Vagina (tissue), 2 donors: Measurements from ENCODE around the gene SULT1B1. TPM values are rescaled to one million over a fixed set of nuclear protein-coding genes. Genes with fewer than 3 reads are reported as not detected.

Experiments used
- DNase-seq, 2 donors: peaks; one replicate each; pipeline ENCODE4 v3.0.0-alpha.2; 2017; ENCODE audit errors: extremely low spot score in 2 of 2
- H3K27ac ChIP-seq: fragments of 200-600 bp; sonication (generic); one replicate; pipeline ENCODE4 v1.5.1; 2019
- H3K27me3 ChIP-seq: fragments of 200-600 bp; sonication (generic); one replicate; pipeline ENCODE4 v1.5.1; 2019
- H3K36me3 ChIP-seq, 2 donors: fragments of 200-600 bp; sonication (generic); one replicate each; pipeline ENCODE4 v1.5.1; 2017 to 2019
- H3K4me1 ChIP-seq: fragments of 200-600 bp; sonication (generic); one replicate; pipeline ENCODE4 v1.5.1; 2019
- H3K4me3 ChIP-seq, 2 donors: fragments of 200-600 bp; sonication (generic); 1 replicate in 1 of 2; 2 replicates in 1 of 2; pipeline ENCODE4 v1.5.1; 2016 to 2019
- H3K9me3 ChIP-seq: fragments of 200-600 bp; sonication (generic); one replicate; pipeline ENCODE4 v1.5.1; 2019
- CTCF ChIP-seq, 3 experiments: fragments of 450-650 bp in 2 of 3; fragments of 200-600 bp in 1 of 3; sonication (generic) in 1 of 3; IDR thresholded peaks; one replicate each; pipeline ENCODE4 v1.5.1; 2017 to 2019; ENCODE audit warnings: antibody characterized with exemption in 3 of 3, mild to moderate bottlenecking in 2 of 3, moderate library complexity in 2 of 3
- POLR2A ChIP-seq, 2 donors: fragments of 450-650 bp; IDR thresholded peaks; one replicate each; pipeline ENCODE4 v1.6.1; 2017; ENCODE audit warnings: antibody characterized with exemption in 2 of 2, mild to moderate bottlenecking in 2 of 2, moderate library complexity in 2 of 2
- POLR2AphosphoS5 ChIP-seq, 2 donors: sonication (generic); formaldehyde crosslinking; IDR thresholded peaks; one replicate each; pipeline ENCODE4 v1.9.0; 2017; ENCODE audit warnings: antibody characterized with exemption in 2 of 2, mild to moderate bottlenecking in 2 of 2, low read depth in 1 of 2; ENCODE audit not compliant: insufficient read depth in 1 of 2
- intact Hi-C: fragments of 100-400 bp; cut with DNase I; formaldehyde crosslinking; loops from one replicate; pipeline ENCODE4 v1.15.1; 2023
- total RNA-seq: library from RNA; depleted of rRNA; stranded (reverse); fragments of >200 nt; gene quantifications from one replicate; pipeline ENCODE4 v1.2.3, GENCODE V29; 2016

Gene SULT1B1
- total RNA-seq, 1 donor from 2014 or later: 1.7 TPM

DNA sequence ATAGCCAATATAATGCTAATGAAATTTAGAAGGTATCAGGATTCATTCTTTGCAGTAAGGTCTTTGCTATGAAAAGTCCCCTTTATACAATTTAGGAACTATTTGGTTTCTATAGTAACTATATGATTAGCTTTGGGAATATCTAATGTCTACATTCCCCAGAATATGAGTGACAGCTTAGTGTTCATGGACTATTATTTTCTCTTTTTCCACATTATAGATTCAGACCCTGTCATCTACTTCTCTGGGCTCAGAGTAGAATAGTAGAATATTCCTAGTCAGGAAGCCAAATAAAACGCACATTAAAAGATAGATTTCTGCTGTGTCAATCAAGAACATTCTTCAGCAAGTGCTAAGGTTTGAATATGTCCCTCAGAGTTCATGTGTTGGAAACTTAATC, 26.1 kb upstream of the SULT1B1 start:
- Histone ChIP-seq H3K36me3 (no peaks in the 10 kb centered on the region), H3K27ac (no peak overlapping the region), H3K4me1 (no peaks in the 10 kb centered on the region), H3K27me3 (no peaks in the 10 kb centered on the region), H3K9me3 (no peaks in the 10 kb centered on the region), H3K4me3 (no peak overlapping the region)
- intact Hi-C loops: no loop called here
- no peak for DNase-seq
- TF ChIP-seq POLR2AphosphoS5 (IDR thresholded peaks at IDR 0.05; ENCODE audit: insufficient read depth in 1 of 2, low read depth in 1 of 2) (no peak), CTCF (IDR thresholded peaks at IDR 0.05) (no peak), POLR2A (IDR thresholded peaks at IDR 0.05) (no peak)

DNA sequence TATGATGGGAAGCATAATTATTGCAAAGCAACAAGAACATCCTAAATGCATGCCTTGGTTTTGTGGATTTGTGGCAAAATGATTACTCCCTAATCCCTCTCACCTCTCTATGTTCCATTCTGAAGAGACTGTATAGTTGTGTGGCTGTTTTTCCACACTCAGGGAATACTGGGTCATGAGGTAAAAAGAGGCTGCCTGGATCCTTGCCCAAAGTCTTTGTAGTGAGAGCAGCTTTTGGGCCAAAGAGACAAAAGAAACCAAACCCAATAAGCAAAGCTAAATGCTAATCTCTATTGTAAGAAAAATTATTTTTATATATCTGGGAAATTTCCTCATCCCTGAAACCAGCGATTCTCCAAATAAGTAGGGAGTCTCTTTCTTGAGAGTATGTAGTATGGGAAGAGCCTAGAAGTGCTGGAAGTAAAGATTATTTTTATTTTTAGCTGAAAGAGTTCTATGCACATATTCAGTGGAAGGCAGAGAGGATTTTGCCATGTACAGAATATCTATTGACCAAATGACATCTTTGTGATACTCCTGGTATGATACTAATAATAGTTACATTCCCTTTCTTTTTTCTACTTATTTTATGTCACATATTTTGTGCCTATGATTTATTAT, 24.9 kb upstream of the SULT1B1 start:
- intact Hi-C loops: no loop called here
- Histone ChIP-seq H3K27me3 (no peaks in the 10 kb centered on the region), H3K4me3 (no peak overlapping the region), H3K36me3 (no peaks in the 10 kb centered on the region), H3K9me3 (no peaks in the 10 kb centered on the region), H3K27ac (no peak overlapping the region), H3K4me1 (no peaks in the 10 kb centered on the region)
- DNase-seq: no peak
- TF ChIP-seq POLR2AphosphoS5 (IDR thresholded peaks at IDR 0.05; ENCODE audit: insufficient read depth in 1 of 2, low read depth in 1 of 2): no peak
- TF ChIP-seq POLR2A (IDR thresholded peaks at IDR 0.05): no peak
- TF ChIP-seq CTCF (IDR thresholded peaks at IDR 0.05): no peak

DNA sequence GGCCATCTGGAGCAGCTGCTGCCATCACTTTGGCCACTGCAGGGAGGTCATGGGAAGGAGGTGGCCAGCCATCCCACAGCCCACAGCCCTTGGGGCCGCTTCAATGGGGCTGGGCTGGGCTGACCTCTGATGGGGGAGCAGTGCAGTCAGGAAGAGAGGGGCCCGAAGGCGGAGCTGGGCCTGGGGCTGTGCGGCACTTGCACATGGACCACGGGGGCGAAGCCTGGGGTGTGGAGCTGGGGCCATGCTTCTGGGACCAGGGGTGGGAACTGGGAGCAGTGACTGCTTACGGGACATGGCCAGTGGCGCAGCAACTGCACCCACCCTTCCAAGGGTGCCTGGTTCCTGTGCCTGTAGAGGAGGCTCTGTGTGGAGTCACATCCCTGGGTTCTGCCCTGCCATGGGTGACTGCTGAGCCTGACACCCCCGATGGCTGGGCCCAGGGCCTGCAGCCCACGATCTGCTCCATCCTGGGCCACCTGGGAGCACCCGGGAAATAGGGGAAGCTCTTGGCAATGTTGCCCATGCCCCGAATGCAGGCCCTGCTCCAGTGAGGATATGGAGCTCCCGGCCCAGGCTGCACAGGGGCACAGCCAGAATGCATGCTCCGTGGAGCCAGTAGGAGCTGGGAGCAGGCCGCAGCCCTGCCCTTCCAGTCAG, 22.4 kb upstream of the SULT1B1 start:
- Histone ChIP-seq H3K27me3 (no peaks in the 10 kb centered on the region), H3K27ac (no peak overlapping the region), H3K4me1 (no peaks in the 10 kb centered on the region), H3K36me3 (no peaks in the 10 kb centered on the region), H3K9me3 (no peaks in the 10 kb centered on the region), H3K4me3 (no peak overlapping the region)
- intact Hi-C loops: no loop called here
- no peak for TF ChIP-seq POLR2AphosphoS5 (IDR thresholded peaks at IDR 0.05; ENCODE audit: insufficient read depth in 1 of 2, low read depth in 1 of 2)
- no peak for TF ChIP-seq POLR2A (IDR thresholded peaks at IDR 0.05)
- no peak for TF ChIP-seq CTCF (IDR thresholded peaks at IDR 0.05)
- DNase-seq: no peak

DNA sequence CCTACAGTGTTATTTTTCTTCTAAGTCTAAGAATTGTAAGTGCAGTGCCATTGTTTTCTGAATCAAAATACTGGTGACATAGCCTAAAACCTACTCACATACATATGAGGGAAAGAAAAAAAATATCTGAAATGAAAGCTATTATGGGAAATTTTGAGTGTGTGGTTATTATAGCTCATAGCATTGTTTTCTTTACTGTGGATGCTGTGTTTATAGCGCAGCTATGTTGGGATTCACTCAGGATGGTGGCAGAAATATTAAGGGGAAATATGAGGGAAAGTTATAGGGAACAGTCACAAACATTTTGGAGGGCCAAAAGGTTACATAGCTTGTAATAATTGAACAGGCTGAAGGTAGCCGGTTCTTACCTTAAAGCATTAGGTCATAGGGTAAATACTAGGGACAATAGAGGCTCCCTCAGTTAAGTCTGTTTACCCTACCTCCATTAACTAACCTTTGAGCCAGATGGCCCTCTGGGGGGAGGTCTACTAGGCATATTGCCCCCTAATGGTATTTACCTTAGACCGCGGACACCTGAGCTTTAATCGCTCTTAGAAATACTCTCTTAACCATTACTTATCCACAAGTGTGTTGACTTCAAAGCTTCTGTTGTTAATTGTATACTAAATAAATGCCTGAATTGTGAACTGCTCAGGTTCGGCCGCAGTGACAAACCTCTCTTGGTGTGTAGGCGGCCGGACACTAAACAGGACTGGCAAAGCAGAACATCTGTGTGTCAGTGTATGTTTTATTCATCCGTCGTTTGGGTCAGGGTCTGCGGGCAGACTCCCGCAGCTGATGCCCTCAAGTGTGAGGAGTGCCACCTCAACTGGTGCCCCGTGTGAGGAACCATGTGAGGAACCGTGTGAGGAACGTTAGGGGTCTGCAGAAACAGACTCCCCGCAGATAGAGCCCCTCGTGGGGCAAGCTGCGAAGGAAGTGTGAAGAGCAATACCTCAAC, 21.3 kb upstream of the SULT1B1 start:
- no peaks in the 10 kb centered on the region for H3K4me1 ChIP-seq
- no peaks in the 10 kb centered on the region for H3K27me3 ChIP-seq
- no peak overlapping the region for H3K4me3 ChIP-seq
- H3K36me3 ChIP-seq: no peaks in the 10 kb centered on the region
- H3K9me3 ChIP-seq: no peaks in the 10 kb centered on the region
- H3K27ac ChIP-seq: no peak overlapping the region
- intact Hi-C loops: no loop called here
- TF ChIP-seq POLR2AphosphoS5 (IDR thresholded peaks at IDR 0.05; ENCODE audit: insufficient read depth in 1 of 2, low read depth in 1 of 2): no peak
- no peak for DNase-seq

DNA sequence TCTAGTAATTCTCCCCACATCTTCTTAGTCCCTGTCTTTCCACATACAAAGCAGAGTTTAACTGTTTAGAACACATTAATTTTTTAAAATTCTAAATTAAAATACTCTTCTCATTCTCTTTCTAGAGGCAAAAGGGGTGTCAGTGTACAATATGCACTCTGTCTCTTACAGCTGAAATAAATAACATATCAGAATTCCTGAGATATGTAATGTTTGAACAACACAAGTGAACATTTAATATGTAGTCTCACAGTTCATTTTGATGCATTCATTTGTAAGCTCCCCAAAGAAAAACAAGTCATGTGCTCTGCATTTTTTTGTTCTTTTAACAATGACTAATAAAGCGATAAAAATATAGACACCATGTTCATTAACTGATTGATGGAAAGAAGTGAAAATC, 19.7 kb upstream of the SULT1B1 start:
- H3K4me3 ChIP-seq: no peak overlapping the region
- TF ChIP-seq CTCF (IDR thresholded peaks at IDR 0.05): no peak
- no peak for TF ChIP-seq POLR2AphosphoS5 (IDR thresholded peaks at IDR 0.05; ENCODE audit: insufficient read depth in 1 of 2, low read depth in 1 of 2)
- no peak for TF ChIP-seq POLR2A (IDR thresholded peaks at IDR 0.05)
- no peaks in the 10 kb centered on the region for H3K27me3 ChIP-seq
- H3K9me3 ChIP-seq: no peaks in the 10 kb centered on the region
- no peaks in the 10 kb centered on the region for H3K4me1 ChIP-seq
- DNase-seq: no peak
- no peaks in the 10 kb centered on the region for H3K36me3 ChIP-seq
- no peak overlapping the region for H3K27ac ChIP-seq
- intact Hi-C loops: no loop called here
